Peyer's patch (tissue), 4 donors: ENCODE results near the gene WASF3.

Source experiments
- POLR2A ChIP-seq, 2 donors: fragments of 450-650 bp; IDR thresholded peaks; one replicate each; pipeline ENCODE4 v1.5.1; 2017; ENCODE audit warnings: antibody characterized with exemption in 2 of 2, mild to moderate bottlenecking in 2 of 2, moderate library complexity in 2 of 2
- TF ChIP-seq, protein P1 (sequence below), 6 experiments: fragments of 450-650 bp in 4 of 6; fragments of 200-600 bp in 2 of 6; sonication (generic) in 1 of 6; IDR thresholded peaks; one replicate each; pipeline ENCODE4 v1.5.1; 2017 to 2019; ENCODE audit warnings: antibody characterized with exemption in 6 of 6, mild to moderate bottlenecking in 3 of 6, moderate library complexity in 1 of 6

DNA sequence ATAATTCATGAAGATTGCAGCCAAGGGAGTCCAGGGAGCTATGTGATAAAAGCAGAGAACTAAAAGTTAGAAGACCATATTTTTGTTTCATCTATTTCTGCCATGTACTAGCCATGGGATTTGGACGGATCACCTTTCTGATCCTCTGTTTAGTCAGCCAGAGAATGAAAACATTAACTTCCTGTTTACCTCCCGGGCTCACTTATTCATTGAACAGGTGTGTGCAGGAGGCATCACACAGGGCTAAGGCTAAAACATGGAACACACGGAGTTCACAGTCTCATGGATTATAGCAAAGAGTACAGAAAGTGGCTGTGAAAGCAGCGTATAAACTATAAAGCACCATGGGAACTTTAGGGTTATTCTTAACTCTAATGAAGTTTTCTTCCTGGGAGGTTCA is 106.3 kb downstream of the WASF3 start:
- TF ChIP-seq, protein P1, sequence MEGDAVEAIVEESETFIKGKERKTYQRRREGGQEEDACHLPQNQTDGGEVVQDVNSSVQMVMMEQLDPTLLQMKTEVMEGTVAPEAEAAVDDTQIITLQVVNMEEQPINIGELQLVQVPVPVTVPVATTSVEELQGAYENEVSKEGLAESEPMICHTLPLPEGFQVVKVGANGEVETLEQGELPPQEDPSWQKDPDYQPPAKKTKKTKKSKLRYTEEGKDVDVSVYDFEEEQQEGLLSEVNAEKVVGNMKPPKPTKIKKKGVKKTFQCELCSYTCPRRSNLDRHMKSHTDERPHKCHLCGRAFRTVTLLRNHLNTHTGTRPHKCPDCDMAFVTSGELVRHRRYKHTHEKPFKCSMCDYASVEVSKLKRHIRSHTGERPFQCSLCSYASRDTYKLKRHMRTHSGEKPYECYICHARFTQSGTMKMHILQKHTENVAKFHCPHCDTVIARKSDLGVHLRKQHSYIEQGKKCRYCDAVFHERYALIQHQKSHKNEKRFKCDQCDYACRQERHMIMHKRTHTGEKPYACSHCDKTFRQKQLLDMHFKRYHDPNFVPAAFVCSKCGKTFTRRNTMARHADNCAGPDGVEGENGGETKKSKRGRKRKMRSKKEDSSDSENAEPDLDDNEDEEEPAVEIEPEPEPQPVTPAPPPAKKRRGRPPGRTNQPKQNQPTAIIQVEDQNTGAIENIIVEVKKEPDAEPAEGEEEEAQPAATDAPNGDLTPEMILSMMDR (IDR thresholded peaks at IDR 0.05), result no peak
- TF ChIP-seq POLR2A (IDR thresholded peaks at IDR 0.05), result no peak
